Activated CD8-positive, alpha-beta memory T cell treated with anti-CD3 and anti-CD28 coated beads, Interleukin-2, amount 50 U/mL, for 24 hours (primary cell): ENCODE results near the gene ALDOA.

Source experiments
- DNase-seq: peaks from one replicate; pipeline ENCODE4 v3.0.0-alpha.2; 2020; ENCODE audit errors: extremely low read depth

Gene ALDOA

DNA sequence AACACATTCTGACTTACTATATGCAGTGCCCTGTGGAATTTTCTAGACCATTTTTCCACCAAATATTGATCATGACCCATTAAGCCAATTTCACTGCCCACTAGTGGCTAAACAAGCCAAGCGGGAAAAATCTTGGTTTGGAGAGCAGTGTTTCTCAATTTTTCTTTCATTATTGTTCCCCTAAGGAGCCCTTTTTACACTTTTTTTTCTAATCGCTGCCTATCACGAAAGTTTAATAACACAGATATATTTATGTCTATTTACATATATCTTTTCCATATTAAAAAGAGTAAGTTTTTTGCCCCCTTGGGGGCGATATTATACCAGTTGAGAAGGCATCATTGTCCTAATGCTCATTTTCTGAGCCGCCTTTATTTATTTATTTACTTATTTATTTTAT is 23.7 kb upstream of the ALDOA start:
- no peak for DNase-seq

DNA sequence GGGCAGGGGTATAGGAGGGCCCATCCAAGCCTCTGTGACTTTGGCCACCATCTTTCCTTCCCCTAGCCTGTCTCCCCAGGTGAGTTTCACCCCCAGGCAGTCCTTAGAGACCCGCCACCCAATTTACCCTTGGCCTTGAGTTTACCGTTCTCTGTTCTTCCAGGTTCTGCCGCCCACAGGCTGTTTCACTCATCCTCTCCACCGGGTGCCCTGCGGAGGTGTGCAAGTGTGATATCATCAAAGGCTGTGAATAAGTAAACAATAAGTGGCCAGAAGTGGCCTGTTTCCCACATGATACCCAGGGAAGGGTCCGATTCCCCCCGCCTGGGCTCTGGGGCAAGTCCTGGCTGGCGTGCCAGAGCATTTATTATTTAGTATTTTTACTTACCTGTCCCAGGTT is 19.4 kb upstream of the ALDOA start:
- DNase-seq: no peak

DNA sequence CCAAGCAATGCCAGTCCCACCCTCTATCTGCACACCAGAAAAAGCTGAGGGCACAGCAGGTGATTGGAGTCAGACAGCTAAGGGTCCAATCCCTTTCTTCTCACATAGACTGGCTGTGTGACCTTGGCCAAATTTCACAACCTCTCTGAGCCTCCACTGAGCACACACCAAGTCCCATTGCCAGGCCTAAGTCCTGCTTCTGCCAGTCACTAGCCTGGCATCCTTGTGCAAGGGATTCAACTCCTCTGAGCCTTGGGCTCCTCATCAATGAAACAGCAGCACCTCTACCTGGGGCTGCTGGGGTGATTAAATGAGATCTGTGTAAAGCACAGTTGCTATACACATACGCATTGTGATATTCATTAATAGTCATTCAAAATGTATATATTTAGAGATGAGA is 19.0 kb upstream of the ALDOA start:
- DNase-seq: no peak

DNA sequence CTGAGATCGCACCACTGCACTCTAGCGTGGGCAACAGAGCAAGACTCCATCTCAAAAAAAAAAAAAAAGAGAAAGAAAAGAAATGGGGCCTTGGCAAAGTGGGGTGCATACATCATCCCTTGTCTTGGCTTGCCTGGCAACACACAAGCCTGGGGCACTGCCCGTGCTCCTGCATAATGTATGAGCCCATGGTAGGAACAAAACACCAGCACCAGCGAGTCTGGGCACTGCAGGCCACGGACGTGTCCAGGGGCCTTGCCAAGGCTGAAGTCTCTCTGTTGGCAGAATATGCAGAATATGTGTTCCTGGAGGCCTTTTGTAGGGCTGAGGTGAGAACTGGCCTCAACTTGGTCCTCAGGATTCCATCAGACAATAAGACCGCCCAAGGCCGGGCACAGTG is 15.7 kb upstream of the ALDOA start:
- no peak for DNase-seq

DNA sequence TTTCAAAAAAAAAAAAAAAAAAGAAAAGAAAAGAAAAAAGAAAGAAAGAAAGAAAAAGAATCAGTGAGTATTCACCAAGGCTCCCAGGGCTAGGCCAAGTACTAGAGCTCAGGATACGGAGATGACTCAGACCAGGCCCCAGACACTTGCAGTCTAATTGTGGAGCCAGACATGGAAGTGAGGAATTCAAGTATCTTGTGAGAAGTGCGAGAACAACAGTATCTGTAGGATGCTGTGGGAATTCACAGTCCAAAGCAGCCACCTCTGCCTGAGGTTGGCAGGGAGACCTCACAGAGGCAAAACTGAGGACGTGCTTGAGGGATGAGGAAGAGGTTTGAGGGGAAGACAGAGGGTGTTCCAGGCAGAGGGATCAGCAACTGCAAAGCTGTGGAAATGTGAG is 14.0 kb upstream of the ALDOA start:
- DNase-seq: no peak

DNA sequence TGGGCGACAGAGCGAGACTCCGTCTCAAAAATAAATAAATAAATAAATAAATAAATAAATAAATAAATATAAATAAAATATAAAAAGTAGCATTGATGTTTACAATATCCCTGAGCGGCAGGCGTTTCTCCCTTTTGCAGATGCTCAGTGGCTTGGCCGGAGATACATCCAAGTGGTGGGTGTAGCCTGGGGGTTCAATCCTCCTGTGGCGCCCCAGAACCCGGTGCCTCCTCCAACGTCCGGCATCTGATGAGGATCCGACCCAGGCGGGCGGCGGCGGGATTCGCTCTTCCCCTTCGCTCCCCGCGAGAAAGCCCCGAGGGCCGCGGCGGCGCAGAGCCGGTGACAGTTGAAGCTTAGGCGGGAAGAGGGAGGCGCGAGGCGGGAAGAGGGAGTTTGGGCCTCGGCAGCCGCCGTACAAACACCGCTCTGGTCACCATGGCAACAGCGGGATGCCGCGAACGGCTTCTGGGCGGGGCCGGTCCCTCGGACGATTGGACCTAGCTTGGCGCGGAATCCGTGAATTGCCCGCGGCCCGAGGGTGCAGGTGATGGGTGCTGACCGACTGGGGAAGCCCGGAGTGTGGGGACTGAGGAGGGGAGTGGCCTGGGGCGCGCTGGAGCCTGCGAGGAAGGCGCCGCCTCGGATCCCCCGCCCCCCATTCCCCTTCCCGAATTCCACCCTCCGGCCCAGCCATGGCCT is 12.7 kb upstream of the ALDOA start:
- peak; percentile 87 for DNase-seq

DNA sequence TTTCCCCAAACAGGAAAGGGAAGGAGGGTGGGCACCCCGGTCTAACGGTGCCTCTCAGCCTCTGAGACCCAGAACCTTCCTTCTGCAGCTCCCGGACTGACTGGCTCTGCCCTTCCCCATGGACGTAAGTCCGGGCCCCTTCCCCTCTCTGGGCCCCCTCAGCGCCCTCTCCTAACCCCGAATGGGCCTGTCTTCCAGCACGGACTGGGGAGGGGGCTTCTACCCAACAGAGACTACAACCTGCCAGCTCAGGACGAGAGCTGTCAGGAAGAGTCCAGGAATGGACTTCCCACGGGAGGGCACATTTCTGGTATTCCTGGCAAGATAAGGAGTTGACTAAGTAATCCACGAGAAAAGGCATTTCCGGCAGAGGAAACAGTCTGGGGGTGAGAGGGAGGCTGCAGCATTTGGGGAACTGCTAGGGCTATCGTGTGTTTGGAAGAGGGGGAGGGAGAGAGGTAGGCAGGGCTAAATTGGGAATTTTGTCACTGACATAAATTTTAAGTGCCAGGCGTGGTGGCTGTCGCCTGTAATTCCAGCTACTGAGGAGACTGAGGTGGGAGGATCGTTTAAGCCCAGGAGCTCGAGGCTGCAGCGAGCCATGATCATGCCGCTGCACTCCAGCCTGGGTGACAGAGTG is 12.1 kb upstream of the ALDOA start:
- no peak for DNase-seq

DNA sequence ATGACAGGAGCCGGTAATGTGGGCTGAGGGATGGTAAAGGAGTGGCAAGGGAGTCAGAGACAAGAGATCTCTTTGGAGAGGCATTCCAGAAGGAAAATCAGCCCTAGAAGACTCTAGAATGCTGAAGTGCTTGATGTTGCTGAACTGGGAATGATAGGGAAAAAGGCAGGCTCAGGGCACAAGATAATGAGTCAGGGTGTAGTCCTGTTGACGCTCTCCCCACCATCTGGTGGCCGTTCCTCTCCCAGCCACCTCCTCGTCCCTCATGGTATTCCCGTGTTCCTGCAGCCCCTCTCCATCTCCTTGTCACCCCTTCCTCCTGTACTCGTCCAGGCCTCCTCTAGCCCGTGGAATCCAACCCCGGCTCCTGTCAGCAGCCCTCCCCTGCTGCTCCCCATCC is 11.1 kb upstream of the ALDOA start:
- DNase-seq: no peak

DNA sequence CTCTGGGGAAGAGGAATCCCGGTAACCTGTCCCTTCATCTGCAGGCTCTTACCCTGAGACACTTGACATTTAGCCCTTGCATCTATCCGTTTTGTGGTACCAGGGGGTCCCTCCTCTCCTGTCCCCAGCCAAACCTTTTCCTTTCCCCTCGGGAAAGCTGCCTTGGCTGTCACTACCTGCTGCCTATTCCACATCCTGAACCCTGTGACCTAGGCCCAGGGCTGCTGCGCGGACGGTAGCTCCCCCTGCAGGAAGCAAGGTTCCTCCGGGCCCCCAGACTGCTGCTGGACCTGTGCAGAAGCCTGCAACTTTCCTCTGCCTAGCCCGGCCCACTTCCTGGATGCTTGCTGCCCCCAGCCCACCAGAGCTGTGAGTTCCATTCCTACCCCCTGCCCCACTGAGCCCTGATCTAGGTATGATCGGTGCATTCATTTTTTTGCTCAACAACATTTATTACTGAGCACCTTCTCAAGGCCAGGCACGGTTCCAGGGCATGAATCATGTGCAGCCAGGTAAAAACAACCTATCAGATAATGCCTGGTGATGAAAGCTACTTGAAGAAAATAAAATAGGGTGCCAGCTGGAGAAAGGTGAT is 10.5 kb upstream of the ALDOA start:
- DNase-seq: no peak

DNA sequence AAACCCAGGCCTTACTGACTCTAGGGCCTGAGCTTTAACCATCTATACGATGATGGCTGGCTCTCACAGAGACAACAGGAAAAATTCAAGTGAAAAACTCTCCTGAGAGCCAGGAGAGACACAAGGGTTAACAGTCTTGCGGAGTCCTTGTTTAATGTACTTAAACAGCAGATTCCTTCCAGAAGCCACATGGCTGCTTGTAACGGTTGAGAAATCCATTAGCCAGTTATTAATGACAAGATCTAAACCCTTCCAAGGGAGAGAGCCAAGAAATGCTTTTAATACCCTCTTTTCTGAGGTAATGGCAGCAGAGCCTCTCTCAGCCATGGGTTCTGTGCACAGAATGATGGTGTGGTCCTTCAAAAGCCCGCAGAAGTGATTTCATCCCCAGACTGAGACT is 5.2 kb upstream of the ALDOA start:
- no peak for DNase-seq

DNA sequence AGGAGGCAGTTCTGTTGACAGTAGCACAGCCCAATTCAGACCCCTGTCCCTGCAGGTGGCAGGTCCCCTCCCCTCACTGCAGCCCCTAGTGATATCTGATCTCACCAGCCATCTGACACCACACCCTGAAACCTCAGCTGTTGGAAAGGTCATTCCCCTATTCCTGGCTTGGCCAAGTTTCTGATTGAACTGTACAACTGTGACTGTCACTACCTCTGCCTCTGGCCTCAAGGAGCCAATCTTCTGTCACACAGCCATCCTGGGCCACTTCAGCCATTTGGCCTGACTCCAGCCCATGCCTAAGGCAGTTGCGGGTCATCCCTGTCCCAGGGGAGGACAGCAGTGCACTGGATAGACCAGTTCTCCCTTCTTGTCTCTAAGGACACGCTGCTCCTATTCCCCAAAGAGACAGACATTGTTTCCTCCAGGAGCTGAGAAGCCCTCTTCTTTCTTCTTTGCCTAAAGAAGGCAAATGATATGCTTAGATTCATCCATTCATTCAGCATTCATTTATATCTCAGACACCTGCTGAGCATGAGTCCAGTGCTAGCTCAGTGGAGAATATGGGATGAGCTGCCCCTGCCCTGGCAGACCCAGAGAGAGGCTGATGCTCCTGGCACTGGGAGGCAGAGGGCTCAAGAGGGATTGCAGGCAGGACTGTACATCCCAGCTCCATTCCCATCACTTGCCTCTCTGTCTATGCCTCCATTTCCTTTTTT is 4.6 kb upstream of the ALDOA start:
- DNase-seq: no peak

DNA sequence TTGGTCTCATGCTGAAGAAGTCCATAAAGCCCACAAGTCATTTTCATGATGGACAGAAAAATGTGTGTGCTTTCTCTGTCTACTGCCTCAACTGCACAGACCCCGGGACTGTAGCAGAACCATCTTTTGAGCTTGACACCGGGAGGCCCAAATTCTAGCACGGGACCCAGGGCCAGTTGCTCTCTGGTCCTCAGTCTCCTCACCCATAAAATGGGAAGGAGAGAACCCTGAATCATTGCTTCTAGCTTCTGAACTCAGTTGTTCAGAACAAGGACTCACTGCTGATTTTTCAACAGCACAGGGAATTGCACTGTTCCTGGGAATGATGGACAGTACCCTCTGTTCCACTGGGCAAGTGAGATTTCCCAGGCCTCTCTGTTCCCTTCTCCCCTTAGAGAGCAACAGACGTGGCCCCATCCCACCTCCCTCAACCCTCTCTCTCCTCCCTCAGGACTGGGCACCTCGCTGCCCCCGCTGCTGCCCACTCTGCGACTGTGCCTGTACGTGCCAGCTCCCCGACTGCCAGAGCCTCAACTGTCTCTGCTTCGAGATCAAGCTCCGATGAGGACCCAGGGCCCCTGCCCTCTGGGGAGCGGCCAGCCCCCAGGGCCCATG is 2.2 kb upstream of the ALDOA start:
- no peak for DNase-seq

DNA sequence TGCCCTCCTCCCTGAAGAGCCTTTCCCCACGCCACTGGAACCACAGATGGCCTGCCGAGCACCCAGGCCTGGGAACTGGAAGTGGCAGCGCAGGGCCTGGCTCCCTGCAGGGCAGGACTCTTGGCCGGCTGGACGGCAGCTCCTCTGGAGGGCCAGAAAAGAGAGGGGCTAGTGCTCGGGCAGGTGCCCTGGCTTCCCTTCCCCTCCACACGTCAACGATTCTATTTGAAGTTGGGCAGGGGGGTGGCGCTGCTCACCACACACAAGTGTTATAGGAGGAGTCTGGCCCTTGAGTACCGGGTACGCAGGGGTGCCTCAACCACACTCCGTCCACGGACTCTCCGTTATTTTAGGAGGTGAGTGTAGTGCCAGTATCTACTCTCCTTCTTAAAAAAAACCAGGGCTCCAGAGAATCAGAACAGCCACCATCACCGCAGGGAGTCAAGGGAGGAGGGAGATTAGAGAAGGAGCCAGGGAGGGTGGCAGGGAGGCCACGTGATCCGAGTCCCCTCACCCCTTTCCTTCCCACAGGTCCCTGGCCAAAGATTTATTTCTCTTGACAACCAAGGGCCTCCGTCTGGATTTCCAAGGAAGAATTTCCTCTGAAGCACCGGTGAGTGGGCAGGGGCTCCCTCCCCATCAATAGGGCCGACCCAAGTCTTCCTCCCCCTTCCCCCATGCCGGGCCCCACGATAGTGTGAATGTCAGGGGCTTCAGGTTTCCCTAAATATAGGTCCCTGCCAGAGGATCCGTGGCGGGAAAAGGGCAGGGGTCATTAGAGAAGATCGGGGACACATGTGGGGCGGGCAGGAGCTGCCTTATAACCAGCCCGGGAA is 1.4 kb upstream of the ALDOA start:
- no peak for DNase-seq

DNA sequence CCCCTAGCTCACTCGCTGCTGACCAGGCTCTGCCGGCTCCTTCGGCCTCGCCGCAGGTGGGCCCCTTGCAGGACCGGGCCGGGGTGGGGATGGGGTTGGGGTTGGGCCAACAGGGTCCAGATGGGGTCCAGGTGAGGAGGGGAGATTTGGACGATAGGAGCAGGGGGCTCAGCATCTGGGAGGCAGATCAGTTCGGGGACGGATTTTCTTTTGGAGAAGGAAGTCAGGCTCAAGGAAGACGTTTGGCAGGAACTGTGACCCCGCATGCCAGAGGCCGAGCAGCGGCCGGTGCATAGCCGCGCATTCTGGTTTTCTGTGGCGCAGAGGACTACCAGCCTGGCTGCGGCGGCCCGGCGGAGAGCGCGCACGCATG is 845 bp upstream of the ALDOA start:
- no peak for DNase-seq

DNA sequence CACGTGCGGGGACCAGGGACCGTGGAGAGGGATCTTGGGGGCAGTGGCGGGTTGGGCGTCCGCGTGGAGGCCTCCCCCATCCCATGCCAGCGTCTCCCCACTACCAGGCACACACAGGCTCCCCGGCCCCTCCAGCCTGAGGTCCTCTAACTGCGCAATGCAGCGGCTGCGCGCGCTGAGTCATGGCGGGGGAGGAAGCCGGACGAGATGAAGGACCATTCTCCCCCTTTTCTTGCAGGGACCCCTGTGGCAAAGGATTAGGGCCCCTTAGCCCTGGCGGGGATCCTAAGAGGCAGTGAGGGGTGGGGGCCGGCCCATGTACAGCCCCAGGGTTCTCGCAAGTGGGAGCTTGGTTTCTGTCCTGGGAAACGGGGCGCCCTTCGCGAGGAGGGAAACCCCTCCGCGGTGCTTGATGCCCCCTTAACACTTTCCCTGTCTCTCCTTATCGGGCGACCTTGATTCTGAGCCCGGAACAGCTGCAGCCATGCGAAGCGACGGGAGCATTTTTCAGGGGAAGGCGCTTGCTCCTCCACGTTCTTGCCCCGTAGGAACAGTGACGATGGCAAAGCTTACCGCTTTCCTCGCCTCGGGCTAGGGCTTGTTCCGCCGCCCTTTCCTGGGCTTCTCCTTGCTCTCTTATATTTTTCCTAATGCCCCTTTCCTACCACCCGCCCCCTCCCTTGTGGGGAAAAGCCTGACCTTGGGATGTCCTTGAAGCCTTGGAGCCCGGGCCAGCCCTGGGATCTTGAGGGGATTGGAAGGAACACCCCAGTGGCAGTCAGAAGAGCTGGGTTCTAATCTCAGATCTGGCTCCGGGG is 592 bp downstream of the ALDOA start:
- no peak for DNase-seq

DNA sequence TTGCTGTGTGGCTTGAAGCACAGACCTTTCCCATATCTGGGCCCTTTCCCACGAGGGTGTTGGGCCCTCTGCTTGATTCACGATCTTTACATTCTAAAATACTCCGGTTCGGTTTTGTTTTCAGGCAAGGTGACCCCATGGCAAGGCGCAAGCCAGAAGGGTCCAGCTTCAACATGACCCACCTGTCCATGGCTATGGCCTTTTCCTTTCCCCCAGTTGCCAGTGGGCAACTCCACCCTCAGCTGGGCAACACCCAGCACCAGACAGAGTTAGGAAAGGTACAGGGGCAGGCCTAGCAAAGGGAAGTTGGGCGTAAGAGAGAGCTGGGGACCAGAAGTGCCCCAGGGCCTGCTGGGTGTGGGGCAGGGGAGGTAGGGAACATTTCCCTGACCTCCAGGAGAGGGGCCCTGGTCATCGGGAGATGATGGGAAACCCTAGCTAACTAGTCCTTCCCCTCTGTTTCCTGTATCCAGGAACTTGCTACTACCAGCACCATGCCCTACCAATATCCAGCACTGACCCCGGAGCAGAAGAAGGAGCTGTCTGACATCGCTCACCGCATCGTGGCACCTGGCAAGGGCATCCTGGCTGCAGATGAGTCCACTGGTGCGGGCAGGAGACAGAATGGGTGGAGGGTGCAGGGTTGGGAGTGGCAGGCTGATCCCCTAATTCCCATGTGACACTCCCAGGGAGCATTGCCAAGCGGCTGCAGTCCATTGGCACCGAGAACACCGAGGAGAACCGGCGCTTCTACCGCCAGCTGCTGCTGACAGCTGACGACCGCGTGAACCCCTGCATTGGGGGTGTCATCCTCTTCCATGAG is 1.4 kb downstream of the ALDOA start:
- no peak for DNase-seq

DNA sequence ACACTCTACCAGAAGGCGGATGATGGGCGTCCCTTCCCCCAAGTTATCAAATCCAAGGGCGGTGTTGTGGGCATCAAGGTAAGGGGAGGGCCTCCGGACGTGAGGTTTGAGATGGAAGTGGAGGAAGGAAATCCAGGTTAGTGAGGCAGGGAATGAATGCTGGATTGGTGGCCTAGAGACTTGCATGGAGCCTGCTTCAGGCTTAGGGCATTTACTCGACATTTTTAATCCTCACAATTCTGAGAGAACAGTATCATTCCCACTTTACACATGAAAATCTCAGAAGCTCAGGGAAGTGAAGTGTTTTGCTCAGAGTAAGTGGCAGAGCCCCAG is 2.0 kb downstream of the ALDOA start:
- no peak for DNase-seq

DNA sequence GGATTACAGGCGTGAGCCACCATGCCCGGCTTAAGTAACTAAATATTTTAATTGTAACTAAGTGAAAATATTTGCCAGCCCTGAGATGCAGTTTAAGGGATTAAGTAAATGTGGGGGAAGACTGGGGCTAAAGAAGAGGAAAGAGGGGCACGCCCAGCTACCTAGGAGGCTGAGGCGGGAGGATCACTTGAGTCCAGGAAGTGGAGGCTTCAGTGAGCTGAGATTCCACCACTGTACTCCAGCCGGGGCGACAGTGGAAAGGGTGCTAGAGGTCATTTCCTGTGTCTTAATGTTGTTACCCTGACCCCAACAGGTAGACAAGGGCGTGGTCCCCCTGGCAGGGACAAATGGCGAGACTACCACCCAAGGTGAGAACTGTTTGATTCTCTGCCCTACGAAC is 2.8 kb downstream of the ALDOA start:
- no peak for DNase-seq

DNA sequence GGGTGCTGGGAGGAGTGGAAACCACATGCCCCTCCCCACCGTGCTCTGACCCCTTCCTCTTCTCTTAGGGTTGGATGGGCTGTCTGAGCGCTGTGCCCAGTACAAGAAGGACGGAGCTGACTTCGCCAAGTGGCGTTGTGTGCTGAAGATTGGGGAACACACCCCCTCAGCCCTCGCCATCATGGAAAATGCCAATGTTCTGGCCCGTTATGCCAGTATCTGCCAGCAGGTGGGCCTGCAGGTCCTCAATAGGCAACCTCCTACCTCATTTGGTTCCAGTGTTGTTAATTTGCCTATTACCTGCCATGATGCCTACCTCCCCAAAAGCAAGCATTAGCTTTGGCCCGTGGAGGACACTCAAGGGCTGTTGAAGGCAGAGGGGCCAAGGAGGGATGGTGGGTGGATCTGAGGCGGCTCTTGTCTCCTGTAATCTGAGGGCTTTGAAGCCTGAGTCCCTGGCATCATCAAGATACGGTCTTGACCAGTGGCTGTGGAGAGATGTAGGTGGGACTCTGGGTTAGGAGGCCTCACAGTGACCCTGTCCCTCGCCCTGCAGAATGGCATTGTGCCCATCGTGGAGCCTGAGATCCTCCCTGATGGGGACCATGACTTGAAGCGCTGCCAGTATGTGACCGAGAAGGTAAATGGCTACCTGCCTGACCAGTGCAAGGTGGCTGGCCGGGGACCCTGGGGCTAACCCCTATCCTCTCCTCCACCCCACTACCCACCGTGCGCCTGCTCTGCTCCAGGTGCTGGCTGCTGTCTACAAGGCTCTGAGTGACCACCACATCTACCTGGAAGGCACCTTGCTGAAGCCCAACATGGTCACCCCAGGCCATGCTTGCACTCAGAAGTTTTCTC is 3.4 kb downstream of the ALDOA start:
- no peak for DNase-seq
